Measurements from ENCODE around the gene ZNF398.

Gene ZNF398

DNA sequence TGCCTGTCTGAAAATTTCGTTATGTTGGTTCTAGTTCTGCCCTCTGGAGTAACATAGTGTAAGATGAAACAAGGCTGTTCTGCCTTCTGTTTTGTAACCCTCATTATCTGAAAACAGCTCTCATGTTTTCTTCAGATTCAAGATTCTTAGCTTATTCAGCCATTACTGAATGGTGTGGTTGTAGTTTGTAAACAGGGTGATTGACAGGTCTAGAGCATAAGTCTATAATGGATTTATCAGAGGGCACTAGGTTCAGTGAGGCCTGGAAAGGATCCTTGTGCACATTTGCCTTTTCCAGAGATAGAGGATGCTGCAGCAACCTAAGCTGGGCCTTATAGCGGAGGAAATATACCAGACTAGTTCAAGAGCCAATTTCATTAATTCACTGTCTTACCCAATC, 6.1 kb downstream of the ZNF398 start:
- DNase-seq = no peak

DNA sequence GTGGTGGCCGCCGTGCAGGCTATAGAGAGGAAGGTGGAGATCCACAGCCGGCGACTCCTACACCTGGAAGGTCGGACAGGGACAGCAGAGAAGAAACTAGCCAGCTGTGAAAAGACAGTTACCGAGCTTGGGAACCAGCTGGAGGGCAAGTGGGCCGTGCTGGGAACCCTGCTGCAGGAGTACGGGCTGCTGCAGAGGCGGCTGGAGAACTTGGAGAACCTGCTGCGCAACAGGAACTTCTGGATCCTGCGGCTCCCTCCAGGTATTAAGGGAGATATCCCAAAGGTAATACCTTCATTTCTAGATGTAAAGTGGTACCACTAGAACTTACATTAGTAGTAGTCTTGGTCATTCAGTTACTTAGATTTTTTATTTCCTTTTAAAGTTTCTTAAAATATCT, 6.8 kb downstream of the ZNF398 start:
- DNase-seq = no peak

DNA sequence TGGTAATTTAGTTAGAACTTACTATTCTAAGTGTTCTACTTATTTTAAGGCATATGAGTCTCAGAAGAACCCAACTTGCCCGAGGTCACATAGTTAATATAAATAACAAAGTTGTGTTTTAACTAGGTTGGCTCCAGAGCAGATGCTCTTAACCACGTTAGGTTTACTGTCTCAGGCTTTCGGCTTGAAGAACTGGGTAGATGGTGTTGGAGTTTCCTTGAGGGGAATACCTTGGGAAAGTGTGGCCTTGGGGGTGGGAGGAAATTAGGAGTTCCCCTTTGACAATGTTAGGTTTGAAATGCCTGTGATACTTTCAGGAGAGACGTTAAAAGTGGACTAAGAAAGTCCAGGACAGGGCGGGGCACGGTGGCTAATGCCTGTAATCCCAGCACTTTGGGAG, 9.6 kb downstream of the ZNF398 start:
- no peak for DNase-seq

GRCh38 chr7:149161241-149161848, 14.1 kb downstream of the ZNF398 start:
- DNase-seq = no peak

DNA sequence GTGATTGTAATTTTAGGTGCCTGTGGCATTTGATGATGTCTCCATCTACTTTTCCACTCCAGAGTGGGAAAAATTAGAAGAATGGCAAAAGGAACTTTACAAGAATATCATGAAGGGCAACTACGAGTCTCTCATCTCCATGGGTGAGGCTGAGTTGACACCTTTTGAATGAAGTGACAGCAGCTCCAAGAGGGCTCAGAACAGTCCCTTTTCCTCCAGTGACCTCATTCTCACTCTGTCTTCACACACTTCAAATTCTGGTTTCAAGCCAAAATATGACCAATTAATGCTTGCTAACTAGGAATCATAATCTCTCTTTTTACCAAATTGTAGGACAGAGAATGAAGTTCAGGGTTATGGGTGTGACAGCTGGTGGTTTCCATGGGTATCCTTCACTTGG, 18.9 kb downstream of the ZNF398 start:
- no peak for DNase-seq

GRCh38 chr7:149166630-149167352, 19.5 kb downstream of the ZNF398 start:
- no peak for DNase-seq

- DNase-seq = no peak
Measured at GRCh38 chr7:149171892-149172533, 24.8 kb downstream of the ZNF398 start.

GRCh38 chr7:149172534-149172920, 25.3 kb downstream of the ZNF398 start:
- DNase-seq = no peak

DNA sequence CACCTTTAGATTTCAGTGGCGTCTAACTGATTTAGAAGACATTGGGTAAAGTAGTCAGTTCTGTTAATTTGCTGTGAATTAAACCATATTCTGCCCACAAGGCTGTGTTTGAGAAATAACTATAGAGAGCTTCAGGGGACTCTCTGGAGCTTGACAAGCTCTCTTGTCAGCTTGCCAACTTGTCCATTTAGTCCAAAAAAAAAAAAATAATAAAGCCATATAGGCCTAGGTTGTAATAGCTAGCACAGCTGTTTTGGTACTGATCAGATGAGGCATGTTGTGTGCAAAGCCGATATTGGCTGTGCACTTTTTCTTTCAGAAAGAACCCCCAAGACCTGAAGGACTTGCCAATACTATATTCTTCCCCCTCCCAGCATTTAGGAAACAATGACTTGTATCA, 27.9 kb downstream of the ZNF398 start:
- peak; percentile 51 for DNase-seq

DNA sequence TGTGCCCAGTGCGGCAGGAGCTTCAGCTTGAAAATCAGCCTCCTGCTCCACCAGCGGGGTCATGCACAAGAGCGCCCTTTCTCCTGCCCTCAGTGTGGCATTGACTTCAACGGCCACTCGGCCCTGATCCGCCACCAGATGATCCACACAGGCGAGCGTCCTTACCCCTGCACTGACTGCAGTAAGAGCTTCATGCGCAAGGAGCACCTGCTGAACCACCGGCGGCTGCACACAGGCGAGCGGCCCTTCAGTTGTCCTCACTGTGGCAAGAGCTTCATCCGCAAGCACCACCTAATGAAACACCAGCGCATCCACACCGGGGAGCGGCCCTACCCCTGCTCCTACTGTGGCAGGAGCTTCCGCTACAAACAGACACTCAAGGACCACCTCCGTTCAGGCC, 32.0 kb downstream of the ZNF398 start:
- no peak for DNase-seq

- DNase-seq = no peak
Measured at GRCh38 chr7:149180722-149181449, 33.6 kb downstream of the ZNF398 start.

GRCh38 chr7:149181450-149181790, 34.2 kb downstream of the ZNF398 start:
- no peak for DNase-seq

DNA sequence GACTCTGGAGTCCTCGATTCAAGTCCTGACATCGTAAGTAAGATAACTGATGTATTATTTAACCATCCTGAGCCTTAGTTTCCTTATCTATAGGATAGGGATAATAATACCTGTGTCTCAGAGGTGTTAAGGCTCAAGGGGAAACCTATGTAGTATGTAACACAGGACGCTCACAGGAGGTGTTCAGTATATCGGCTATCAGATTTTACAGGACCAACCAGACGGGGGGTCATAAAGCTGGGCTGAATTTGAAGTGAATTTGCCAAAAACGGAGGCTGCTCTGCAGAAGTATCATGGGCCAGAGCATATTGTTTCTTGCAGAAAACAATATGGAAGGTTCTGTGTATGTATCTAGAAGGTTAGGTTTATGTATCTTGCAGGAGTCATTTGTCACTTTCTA, 37.0 kb downstream of the ZNF398 start:
- no peak for DNase-seq

GRCh38 chr7:149188213-149188612, 41.0 kb downstream of the ZNF398 start:
- no peak for DNase-seq

- no peak for DNase-seq
Measured at GRCh38 chr7:149188637-149189259, 41.5 kb downstream of the ZNF398 start.

GRCh38 chr7:149191851-149192250, 44.6 kb downstream of the ZNF398 start:
- DNase-seq = no peak

GRCh38 chr7:149194799-149195179, 47.5 kb downstream of the ZNF398 start:
- no peak for DNase-seq

DNA sequence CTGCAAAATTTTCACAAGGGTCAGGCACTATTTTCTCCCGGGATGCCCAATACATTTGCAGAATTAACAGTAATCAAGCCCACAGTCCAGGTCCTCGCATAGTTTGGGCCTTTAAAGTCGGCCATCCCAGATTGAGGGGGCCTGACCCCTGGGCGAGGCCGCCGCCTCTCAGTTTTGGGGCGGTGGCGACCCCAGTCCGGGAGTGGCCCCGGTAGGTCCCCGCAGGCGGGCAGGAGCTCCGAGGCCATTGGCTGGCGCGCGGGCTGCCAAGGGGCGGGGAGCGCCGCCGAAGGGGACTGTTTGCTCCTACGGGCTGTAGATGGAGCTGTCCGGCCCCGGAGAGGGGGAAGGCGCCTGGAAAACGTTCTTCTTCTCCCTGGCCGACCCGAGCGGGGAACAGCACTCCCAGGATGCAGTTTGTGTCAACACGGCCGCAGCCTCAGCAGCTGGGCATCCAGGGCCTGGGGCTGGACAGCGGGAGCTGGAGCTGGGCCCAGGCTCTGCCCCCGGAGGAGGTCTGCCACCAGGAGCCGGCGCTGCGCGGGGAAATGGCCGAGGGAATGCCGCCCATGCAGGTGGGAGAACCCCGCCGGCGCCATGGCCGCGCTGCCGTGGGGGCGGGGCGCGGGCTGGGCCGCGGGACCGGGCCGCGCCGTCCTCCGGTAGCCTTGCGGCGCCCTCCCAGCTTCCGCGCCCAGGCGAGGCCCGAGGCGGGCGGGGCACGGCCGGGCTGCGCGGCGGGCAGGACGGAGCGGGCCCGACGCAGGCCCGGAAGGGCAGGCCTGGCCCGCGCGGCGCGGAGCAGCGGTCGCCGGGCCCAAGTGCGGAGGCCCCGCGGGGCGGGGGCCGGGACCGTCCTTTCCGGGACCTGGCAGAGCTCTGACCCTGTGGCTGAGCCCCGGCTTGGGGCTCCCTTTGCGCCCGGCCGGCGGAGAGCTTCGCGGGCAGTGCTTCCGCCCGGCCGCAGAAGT, 48.2 kb downstream of the ZNF398 start, which contains the start of gene ZNF282:
ZNF282 (plus strand) TSS at position 367 of the 971 bp plus-strand sequence; CDS start at position 411, 44 bp downstream.
- peak; percentile 81 for DNase-seq

DNA sequence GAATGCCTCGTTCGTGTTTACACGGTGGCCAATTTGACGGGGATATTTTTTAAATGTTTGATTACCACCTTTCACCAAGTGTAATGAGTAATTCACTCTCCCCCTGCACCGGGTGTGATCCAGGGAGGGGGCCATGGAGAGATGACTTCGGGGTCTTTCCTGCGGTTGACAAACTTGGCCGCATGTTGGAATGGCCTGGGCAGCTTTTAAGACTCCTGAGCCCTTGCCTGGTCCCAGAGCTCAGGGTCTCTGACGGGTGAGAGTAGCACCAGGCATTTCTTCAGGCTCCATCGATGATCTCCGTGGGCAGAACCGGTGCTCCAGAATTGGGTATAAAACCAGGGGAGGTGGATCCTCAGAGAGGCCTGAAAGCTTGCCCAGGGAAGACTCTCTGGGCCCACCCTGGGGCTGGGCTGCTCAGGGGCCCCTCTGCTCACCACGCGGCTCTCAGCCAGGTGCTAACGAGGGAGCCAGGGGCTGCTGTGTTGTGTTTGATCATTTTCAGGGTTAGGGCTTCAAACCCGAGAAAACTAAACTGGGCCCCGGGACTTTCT, 49.0 kb downstream of the ZNF398 start:
- no peak for DNase-seq

DNA sequence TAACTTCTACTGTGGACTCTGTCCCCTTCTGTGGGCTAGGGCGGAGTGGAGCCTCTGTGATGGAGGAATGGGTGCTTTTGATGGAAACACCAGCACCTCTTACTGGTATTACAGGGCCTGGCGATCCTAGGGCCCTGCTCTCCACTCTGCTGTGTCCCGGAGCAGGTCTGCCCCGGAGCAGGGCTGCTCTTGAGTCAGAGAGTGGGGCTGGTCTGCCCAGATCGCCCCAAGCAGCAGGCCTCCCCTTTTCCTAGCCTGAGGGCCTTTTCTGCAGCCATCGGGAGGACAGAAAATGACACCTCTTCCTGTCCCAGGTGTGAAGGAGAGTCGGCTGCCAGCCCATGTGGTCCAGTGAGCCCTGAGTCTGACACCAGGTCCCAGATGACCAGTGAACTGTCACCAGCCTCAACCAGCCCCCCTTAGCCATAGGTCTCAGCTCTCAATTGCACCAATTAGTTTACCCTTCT, 49.5 kb downstream of the ZNF398 start:
- no peak for DNase-seq

DNA sequence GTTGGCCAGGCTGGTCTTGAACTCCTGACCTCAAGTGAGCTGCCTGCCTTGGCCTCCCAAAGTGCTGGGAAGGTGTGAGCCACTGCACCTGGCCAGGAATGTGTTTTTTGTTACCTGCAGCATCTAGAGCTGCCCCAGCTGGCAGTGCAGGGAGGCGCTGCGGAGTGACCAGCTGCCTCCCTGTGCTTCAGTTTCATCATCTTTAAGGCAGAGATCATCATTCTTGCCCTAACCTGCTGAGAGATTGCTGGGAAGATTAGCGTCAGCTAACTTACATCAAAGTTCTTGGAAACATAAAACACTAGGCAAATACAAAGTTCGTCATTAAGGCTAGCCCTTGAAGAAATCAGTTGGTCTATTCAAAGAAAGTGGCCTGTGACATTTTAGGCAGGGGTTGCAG, 50.4 kb downstream of the ZNF398 start:
- DNase-seq = no peak
